HepG2 (cell line): ENCODE measurements around the gene ELOVL7. TPM values are rescaled to one million over a fixed set of nuclear protein-coding genes. Genes with fewer than 3 reads are reported as not detected.

ENCODE experiments used
- ARNT2 ChIP-seq: sonication (generic); formaldehyde crosslinking; IDR thresholded peaks from 2 replicates; pipeline ENCODE4 v1.8.0; 2022; ENCODE audit warnings: mild to moderate bottlenecking, low read depth, missing genetic modification reagents, moderate library complexity
- IRF2 ChIP-seq: IDR thresholded peaks from 2 replicates; pipeline ENCODE4 v1.6.1; 2018; ENCODE audit warnings: missing genetic modification reagents, missing compliant biosample characterization
- ISX ChIP-seq: sonication (generic); formaldehyde crosslinking; conservative IDR thresholded peaks from 2 replicates; pipeline ENCODE4 v1.5.0; 2020; ENCODE audit warnings: missing genetic modification reagents
- KLF11 ChIP-seq: IDR thresholded peaks from 2 replicates; pipeline ENCODE4 v1.6.1; 2016; ENCODE audit warnings: missing compliant biosample characterization
- KMT2B ChIP-seq: IDR thresholded peaks from 2 replicates; pipeline ENCODE4 v1.6.1; 2016; ENCODE audit warnings: missing genetic modification reagents, missing compliant biosample characterization
- MIER3 ChIP-seq: IDR thresholded peaks from 2 replicates; pipeline ENCODE4 v1.6.1; 2016; ENCODE audit warnings: missing compliant biosample characterization, borderline replicate concordance
- NFIC ChIP-seq: IDR thresholded peaks from 2 replicates; pipeline ENCODE4 v1.6.1; 2012; ENCODE audit warnings: mild to moderate bottlenecking, low read length, inconsistent platforms
- REPIN1 ChIP-seq: sonication (generic); formaldehyde crosslinking; IDR thresholded peaks from 2 replicates; pipeline ENCODE4 v1.8.0; 2022; ENCODE audit warnings: missing genetic modification reagents, low read depth, mild to moderate bottlenecking, borderline replicate concordance
- RXRB ChIP-seq: IDR thresholded peaks from 2 replicates; pipeline ENCODE4 v1.6.1; 2016; ENCODE audit warnings: borderline replicate concordance, missing genetic modification reagents, missing compliant biosample characterization
- SNAPC2 ChIP-seq: sonication (generic); formaldehyde crosslinking; IDR thresholded peaks from 2 replicates; pipeline ENCODE4 v1.8.1; 2022; ENCODE audit warnings: mild to moderate bottlenecking, missing genetic modification reagents
- SRY ChIP-seq: sonication (generic); formaldehyde crosslinking; IDR thresholded peaks from 2 replicates; pipeline ENCODE4 v1.8.0; 2022; ENCODE audit warnings: mild to moderate bottlenecking, missing genetic modification reagents
- STAT5B ChIP-seq: sonication (generic); formaldehyde crosslinking; IDR thresholded peaks from 2 replicates; pipeline ENCODE4 v1.4.0; 2020; ENCODE audit warnings: missing genetic modification reagents
- TBP ChIP-seq: sonication (generic); formaldehyde crosslinking; IDR thresholded peaks from 2 replicates; pipeline ENCODE4 v1.5.0; 2020; ENCODE audit warnings: missing genetic modification reagents
- ZEB1 ChIP-seq: IDR thresholded peaks from 2 replicates; pipeline ENCODE4 v1.6.1; 2012; ENCODE audit warnings: mild to moderate bottlenecking, low read depth, inconsistent platforms; ENCODE audit not compliant: insufficient replicate concordance
- ZFAT ChIP-seq: sonication (generic); formaldehyde crosslinking; conservative IDR thresholded peaks from 2 replicates; pipeline ENCODE4 v1.8.1; 2023; ENCODE audit warnings: missing genetic modification reagents, inconsistent platforms
- ZNF256 ChIP-seq: sonication (generic); formaldehyde crosslinking; conservative IDR thresholded peaks from 2 replicates; pipeline ENCODE4 v1.4.0; 2020; ENCODE audit warnings: missing genetic modification reagents
- ZNF607 ChIP-seq: sonication (generic); formaldehyde crosslinking; IDR thresholded peaks from 2 replicates; pipeline ENCODE4 v1.5.1; 2020; ENCODE audit warnings: missing genetic modification reagents, mild to moderate bottlenecking, borderline replicate concordance
- ZNF773 ChIP-seq: sonication (generic); formaldehyde crosslinking; IDR thresholded peaks from 2 replicates; pipeline ENCODE4 v1.4.0; 2020; ENCODE audit warnings: missing genetic modification reagents, borderline replicate concordance
- polyA plus RNA-seq, 8 experiments: library from polyadenylated mRNA; depleted of rRNA in 3 of 8; stranded (reverse) in 7 of 8; unstranded in 1 of 8; fragments of >200 nt; fragmentation: Illumina TruSeq in 4 of 8; extraction: Trizol in 4 of 8; gene quantifications; 2 replicates each; pipeline versions ENCODE4 v1.2.1 to v1.2.3, GENCODE V29; 2011 to 2016; ENCODE audit warnings: low read depth in 4 of 8, missing spikeins in 1 of 8, mixed read lengths in 1 of 8; ENCODE audit not compliant: insufficient read depth in 1 of 8
- total RNA-seq, 5 experiments: library from RNA; depleted of rRNA; stranded (reverse); fragments of >200 nt; fragmentation: Illumina TruSeq; extraction: Trizol; gene quantifications; 2 replicates each; pipeline ENCODE4 v1.2.3, GENCODE V29; 2016; ENCODE audit warnings: low read depth in 1 of 5
- TF ChIP-seq, protein P1 (sequence below): IDR thresholded peaks from 2 replicates; pipeline ENCODE4 v1.6.1; 2016; ENCODE audit warnings: low read depth, borderline replicate concordance
- TF ChIP-seq, protein P2 (sequence below): sonication (generic); formaldehyde crosslinking; IDR thresholded peaks from 2 replicates; pipeline ENCODE4 v1.5.0; 2020; ENCODE audit warnings: missing genetic modification reagents
- TF ChIP-seq, protein P3 (sequence below): IDR thresholded peaks from 2 replicates; pipeline ENCODE4 v1.6.1; 2016; ENCODE audit warnings: mild to moderate bottlenecking, missing biosample characterization, missing genetic modification reagents
- TF ChIP-seq, protein P4 (sequence below): sonication (generic); formaldehyde crosslinking; IDR thresholded peaks from 2 replicates; pipeline ENCODE4 v1.9.0; 2021; ENCODE audit warnings: mild to moderate bottlenecking, missing genetic modification reagents

ELOVL7 gene
- total and polyA plus RNA-seq, 2 of the 13 experiments (the other 11 are each of a cell fraction or from before 2014, with no cell fraction given): 4.5 to 7.3 TPM

DNA sequence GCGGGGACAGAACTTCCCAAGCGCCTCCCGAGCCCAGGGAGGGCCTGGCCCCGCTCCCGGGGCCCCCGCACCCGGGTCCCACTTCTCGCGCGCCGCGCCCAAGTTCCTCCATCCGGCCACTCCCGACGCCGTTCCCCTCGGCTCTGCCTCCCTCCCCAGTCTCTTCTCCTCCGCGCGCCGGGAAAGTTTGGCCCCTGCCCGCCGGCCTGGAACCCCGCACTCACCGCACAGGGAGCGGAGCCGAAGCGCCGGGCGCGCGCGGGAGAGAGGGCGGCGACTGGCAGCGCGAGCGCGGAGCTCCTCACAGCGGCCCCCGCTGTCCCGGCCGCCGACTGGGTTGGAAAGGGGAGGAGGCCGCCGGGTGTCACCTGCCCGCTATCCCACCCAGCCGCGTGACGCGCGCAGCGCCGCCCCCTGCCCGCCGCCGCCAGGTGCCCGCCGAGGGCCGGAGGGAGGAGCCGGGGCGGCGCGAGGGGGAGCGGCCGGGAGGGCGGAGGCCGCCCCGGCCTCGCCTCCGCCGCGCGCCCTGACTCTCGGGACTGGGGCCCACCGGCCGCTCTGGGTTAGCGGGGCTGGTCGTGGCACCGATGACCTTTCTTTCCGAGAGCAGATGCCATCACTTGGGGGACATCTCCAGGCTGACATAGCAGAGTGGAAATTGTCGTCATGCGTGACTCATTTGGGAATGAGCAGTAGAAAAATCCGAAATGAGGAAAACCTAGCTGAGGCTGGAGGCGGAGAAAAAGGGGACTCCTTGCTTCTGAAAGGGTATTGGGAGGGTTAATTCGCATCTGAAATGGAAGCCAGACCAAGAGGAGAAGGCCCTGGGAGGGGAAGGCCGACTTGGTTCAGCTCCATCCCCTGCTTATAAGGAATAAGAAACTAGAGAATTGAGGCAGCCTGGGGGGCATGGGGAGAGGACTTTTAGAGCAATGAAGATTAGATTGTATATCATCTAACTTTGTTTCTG is at the start of gene ELOVL7 (continued):
- TF ChIP-seq, protein P1, sequence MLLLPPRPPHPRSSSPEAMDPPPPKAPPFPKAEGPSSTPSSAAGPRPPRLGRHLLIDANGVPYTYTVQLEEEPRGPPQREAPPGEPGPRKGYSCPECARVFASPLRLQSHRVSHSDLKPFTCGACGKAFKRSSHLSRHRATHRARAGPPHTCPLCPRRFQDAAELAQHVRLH (CRISPR knock-in tag): no peak
- TF ChIP-seq ISX (CRISPR knock-in tag) (no peak), SRY (CRISPR knock-in tag) (0 out of 2 replicates have a peak, but pooled peaks have one; percentile 41), TBP (no peak), ARNT2 (CRISPR knock-in tag) (peak; percentile 61; the same call in 1 of the 2 replicates), REPIN1 (CRISPR knock-in tag) (no peak), NFIC (no peak), RXRB (CRISPR knock-in tag) (no peak; the same call in 1 of the 2 replicates), IRF2 (CRISPR knock-in tag) (no peak), SNAPC2 (CRISPR knock-in tag) (no peak), KLF11 (CRISPR knock-in tag) (no peak), STAT5B (CRISPR knock-in tag) (no peak), ZNF773 (CRISPR knock-in tag) (no peak), ZFAT (CRISPR knock-in tag) (no peak), KMT2B (CRISPR knock-in tag) (0 out of 2 replicates have a peak, but pooled peaks have one; percentile 29), ZNF607 (peak; percentile 77; the same call in 1 of the 2 replicates), MIER3 (no peak), ZNF256 (CRISPR knock-in tag) (no peak), ZEB1 (no peak)
- TF ChIP-seq, protein P2, sequence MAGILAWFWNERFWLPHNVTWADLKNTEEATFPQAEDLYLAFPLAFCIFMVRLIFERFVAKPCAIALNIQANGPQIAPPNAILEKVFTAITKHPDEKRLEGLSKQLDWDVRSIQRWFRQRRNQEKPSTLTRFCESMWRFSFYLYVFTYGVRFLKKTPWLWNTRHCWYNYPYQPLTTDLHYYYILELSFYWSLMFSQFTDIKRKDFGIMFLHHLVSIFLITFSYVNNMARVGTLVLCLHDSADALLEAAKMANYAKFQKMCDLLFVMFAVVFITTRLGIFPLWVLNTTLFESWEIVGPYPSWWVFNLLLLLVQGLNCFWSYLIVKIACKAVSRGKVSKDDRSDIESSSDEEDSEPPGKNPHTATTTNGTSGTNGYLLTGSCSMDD (CRISPR knock-in tag): no peak
- TF ChIP-seq, protein P3, sequence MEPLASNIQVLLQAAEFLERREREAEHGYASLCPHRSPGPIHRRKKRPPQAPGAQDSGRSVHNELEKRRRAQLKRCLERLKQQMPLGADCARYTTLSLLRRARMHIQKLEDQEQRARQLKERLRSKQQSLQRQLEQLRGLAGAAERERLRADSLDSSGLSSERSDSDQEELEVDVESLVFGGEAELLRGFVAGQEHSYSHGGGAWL (CRISPR knock-in tag): no peak; the same call in 1 of the 2 replicates
- TF ChIP-seq, protein P4, sequence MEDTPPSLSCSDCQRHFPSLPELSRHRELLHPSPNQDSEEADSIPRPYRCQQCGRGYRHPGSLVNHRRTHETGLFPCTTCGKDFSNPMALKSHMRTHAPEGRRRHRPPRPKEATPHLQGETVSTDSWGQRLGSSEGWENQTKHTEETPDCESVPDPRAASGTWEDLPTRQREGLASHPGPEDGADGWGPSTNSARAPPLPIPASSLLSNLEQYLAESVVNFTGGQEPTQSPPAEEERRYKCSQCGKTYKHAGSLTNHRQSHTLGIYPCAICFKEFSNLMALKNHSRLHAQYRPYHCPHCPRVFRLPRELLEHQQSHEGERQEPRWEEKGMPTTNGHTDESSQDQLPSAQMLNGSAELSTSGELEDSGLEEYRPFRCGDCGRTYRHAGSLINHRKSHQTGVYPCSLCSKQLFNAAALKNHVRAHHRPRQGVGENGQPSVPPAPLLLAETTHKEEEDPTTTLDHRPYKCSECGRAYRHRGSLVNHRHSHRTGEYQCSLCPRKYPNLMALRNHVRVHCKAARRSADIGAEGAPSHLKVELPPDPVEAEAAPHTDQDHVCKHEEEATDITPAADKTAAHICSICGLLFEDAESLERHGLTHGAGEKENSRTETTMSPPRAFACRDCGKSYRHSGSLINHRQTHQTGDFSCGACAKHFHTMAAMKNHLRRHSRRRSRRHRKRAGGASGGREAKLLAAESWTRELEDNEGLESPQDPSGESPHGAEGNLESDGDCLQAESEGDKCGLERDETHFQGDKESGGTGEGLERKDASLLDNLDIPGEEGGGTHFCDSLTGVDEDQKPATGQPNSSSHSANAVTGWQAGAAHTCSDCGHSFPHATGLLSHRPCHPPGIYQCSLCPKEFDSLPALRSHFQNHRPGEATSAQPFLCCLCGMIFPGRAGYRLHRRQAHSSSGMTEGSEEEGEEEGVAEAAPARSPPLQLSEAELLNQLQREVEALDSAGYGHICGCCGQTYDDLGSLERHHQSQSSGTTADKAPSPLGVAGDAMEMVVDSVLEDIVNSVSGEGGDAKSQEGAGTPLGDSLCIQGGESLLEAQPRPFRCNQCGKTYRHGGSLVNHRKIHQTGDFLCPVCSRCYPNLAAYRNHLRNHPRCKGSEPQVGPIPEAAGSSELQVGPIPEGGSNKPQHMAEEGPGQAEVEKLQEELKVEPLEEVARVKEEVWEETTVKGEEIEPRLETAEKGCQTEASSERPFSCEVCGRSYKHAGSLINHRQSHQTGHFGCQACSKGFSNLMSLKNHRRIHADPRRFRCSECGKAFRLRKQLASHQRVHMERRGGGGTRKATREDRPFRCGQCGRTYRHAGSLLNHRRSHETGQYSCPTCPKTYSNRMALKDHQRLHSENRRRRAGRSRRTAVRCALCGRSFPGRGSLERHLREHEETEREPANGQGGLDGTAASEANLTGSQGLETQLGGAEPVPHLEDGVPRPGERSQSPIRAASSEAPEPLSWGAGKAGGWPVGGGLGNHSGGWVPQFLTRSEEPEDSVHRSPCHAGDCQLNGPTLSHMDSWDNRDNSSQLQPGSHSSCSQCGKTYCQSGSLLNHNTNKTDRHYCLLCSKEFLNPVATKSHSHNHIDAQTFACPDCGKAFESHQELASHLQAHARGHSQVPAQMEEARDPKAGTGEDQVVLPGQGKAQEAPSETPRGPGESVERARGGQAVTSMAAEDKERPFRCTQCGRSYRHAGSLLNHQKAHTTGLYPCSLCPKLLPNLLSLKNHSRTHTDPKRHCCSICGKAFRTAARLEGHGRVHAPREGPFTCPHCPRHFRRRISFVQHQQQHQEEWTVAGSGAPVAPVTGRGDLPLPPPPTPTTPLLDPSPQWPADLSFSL (CRISPR knock-in tag): no peak
